A673 (cell line): ENCODE measurements around the gene PPCS. TPM values are rescaled to one million over a fixed set of nuclear protein-coding genes. Genes with fewer than 3 reads are reported as not detected.

Source experiments
- BruUV-seq: library from RNA; stranded (reverse); fragments of 400-500 nt; replicated peaks from 2 replicates; lab custom pipeline; 2021; lab: Mats Ljungman, UMichigan
- CTCF ChIA-PET: fragments of 300-600 bp; sonication (Branson Sonifier 250); formaldehyde crosslinking; loops from one replicate; lab custom pipeline; 2022; ENCODE audit warnings: antibody characterized with exemption; lab: Charles Lee
- POLR2A ChIA-PET: fragments of 300-600 bp; sonication (Branson Sonifier 250); formaldehyde crosslinking; loops from one replicate; lab custom pipeline; 2022; ENCODE audit warnings: antibody characterized with exemption; ENCODE audit not compliant: low non-redundant PET; lab: Charles Lee
- DNase-seq: peaks from one replicate; pipeline ENCODE4 v3.0.0-alpha.2; 2015; ENCODE audit warnings: low spot score
- H3K27ac ChIP-seq: fragments of 200-600 bp; sonication (generic); 2 replicates; pipeline ENCODE4 v1.5.1; 2016; ENCODE audit warnings: mixed run types, low read depth, mild to moderate bottlenecking, mixed read lengths, antibody characterized with exemption, low read length; ENCODE audit not compliant: poor library complexity, severe bottlenecking
- H3K27me3 ChIP-seq: fragments of 200-600 bp; sonication (generic); replicated peaks from 2 replicates; pipeline ENCODE4 v1.6.1; 2017; ENCODE audit warnings: mixed run types, low read depth, mild to moderate bottlenecking, mixed read lengths, antibody characterized with exemption, low read length; ENCODE audit not compliant: insufficient read depth, poor library complexity
- H3K36me3 ChIP-seq: fragments of 200-600 bp; sonication (generic); 2 replicates; pipeline ENCODE4 v1.6.1; 2016; ENCODE audit warnings: mixed run types, mild to moderate bottlenecking, mixed read lengths, antibody characterized with exemption, low read length; ENCODE audit not compliant: insufficient read depth, poor library complexity, severe bottlenecking
- H3K4me1 ChIP-seq: fragments of 200-600 bp; sonication (generic); 2 replicates; pipeline ENCODE4 v1.6.1; 2017; ENCODE audit warnings: mixed run types, mild to moderate bottlenecking, mixed read lengths, antibody characterized with exemption, low read length; ENCODE audit not compliant: insufficient read depth, poor library complexity, severe bottlenecking
- H3K4me3 ChIP-seq: fragments of 200-600 bp; sonication (generic); 2 replicates; pipeline ENCODE4 v1.5.1; 2016; ENCODE audit warnings: low read depth, mixed run types, mild to moderate bottlenecking, mixed read lengths, low read length; ENCODE audit not compliant: poor library complexity, severe bottlenecking
- H3K9me3 ChIP-seq: fragments of 200-600 bp; sonication (generic); 2 replicates; pipeline ENCODE4 v1.6.1; 2016; ENCODE audit warnings: mixed run types, low read depth, mild to moderate bottlenecking, mixed read lengths, antibody characterized with exemption, low read length; ENCODE audit not compliant: poor library complexity, severe bottlenecking
- CTCF ChIP-seq: fragments of 300-800, 200-600 bp; sonication (generic); conservative IDR thresholded peaks from 2 replicates; pipeline ENCODE4 v1.5.1; 2017; ENCODE audit warnings: low read depth, mild to moderate bottlenecking, antibody characterized with exemption, low read length, moderate library complexity, mixed read lengths
- EZH2 ChIP-seq: fragments of 200-600 bp; sonication (generic); IDR thresholded peaks from 2 replicates; pipeline ENCODE4 v1.6.1; 2017; ENCODE audit warnings: borderline replicate concordance, low read depth, mild to moderate bottlenecking, mixed read lengths, antibody characterized with exemption, low read length; ENCODE audit not compliant: poor library complexity, severe bottlenecking
- intact Hi-C: fragments of 100-400 bp; cut with micrococcal nuclease; formaldehyde crosslinking; loops from one replicate; pipeline ENCODE4 v1.10.0; 2022; ENCODE audit not compliant: unreplicated experiment
- total RNA-seq: library from RNA; stranded (reverse); gene quantifications from 2 replicates; pipeline ENCODE4 v1.2.3, GENCODE V29; 2021

The PPCS gene
- total RNA-seq, 1 experiment from 2014 or later, result 35.7 TPM

GRCh38 chr1:42504535-42505128, 48.3 kb downstream of the PPCS start:
- no peaks in the 10 kb centered on the region for H3K27me3 ChIP-seq
- H3K4me1 ChIP-seq, result no peaks in the 10 kb centered on the region
- H3K27ac ChIP-seq, result no peak overlapping the region
- DNase-seq, result no peak
- intact Hi-C loops, result no loop called here
- TF ChIP-seq EZH2, result no peak
- no peak for TF ChIP-seq CTCF
- ChIA-PET CTCF (no interaction called here), POLR2A (no interaction called here)
- H3K4me3 ChIP-seq, result no peak overlapping the region
- no TSS peak for BruUV-seq
- no peaks in the 10 kb centered on the region for H3K36me3 ChIP-seq
- H3K9me3 ChIP-seq, result peaks cover 41% of the 10 kb centered on the region

- ChIA-PET CTCF (no interaction called here), POLR2A (interaction anchor here (0.7 kb wide), 1 partner anchor 300 kb away, joined by 4 read pairs; no protein-coding TSS in a partner anchor)
- Histone ChIP-seq H3K36me3 (no peaks in the 10 kb centered on the region), H3K9me3 (peaks cover 55% of the 10 kb centered on the region), H3K27ac (no peak overlapping the region), H3K4me1 (no peaks in the 10 kb centered on the region), H3K4me3 (no peak overlapping the region), H3K27me3 (no peaks in the 10 kb centered on the region)
- BruUV-seq, result no TSS peak
- no peak for TF ChIP-seq CTCF
- intact Hi-C loops, result no loop called here
- DNase-seq, result no peak
Observed at GRCh38 chr1:42506576-42506975, 50.2 kb downstream of the PPCS start.

Other genes with a start within 250 kb of the PPCS start
- gene FOXJ3, start 121.3 kb upstream of the PPCS start, total RNA-seq, result 55.4 and 57.9 TPM in 2 replicates
- 0.04 and 0.24 TPM in 2 replicates for gene RIMKLA, start 75.8 kb upstream of the PPCS start, total RNA-seq
- gene ZMYND12, start 521 bp upstream of the PPCS start, total RNA-seq, result 0.17 and 0.28 TPM in 2 replicates
- 4.8 and 7.7 TPM in 2 replicates for gene CCDC30, start 6.7 kb downstream of the PPCS start, total RNA-seq
- gene PPIH, start 201.9 kb downstream of the PPCS start, total RNA-seq, result 75.9 and 79.0 TPM in 2 replicates
- 1,480 and 1,576 TPM in 2 replicates for gene YBX1, start 225.9 kb downstream of the PPCS start, total RNA-seq